Glomerular endothelial cell (primary cell): Measurements from ENCODE around the gene OPALIN. TPM values are rescaled to one million over a fixed set of nuclear protein-coding genes. Genes with fewer than 3 reads are reported as not detected.

Experiments used
- DNase-seq: peaks from one replicate; pipeline ENCODE4 v3.0.0-alpha.2; 2011; ENCODE audit warnings: low read depth, low spot score; ENCODE audit errors: extremely low read depth
- total RNA-seq: library from RNA; depleted of rRNA; stranded (reverse); fragments of >200 nt; gene quantifications from 2 replicates; pipeline ENCODE4 v1.2.3, GENCODE V29; 2015

Gene OPALIN
- total RNA-seq, 1 donor from 2014 or later = not detected

DNA sequence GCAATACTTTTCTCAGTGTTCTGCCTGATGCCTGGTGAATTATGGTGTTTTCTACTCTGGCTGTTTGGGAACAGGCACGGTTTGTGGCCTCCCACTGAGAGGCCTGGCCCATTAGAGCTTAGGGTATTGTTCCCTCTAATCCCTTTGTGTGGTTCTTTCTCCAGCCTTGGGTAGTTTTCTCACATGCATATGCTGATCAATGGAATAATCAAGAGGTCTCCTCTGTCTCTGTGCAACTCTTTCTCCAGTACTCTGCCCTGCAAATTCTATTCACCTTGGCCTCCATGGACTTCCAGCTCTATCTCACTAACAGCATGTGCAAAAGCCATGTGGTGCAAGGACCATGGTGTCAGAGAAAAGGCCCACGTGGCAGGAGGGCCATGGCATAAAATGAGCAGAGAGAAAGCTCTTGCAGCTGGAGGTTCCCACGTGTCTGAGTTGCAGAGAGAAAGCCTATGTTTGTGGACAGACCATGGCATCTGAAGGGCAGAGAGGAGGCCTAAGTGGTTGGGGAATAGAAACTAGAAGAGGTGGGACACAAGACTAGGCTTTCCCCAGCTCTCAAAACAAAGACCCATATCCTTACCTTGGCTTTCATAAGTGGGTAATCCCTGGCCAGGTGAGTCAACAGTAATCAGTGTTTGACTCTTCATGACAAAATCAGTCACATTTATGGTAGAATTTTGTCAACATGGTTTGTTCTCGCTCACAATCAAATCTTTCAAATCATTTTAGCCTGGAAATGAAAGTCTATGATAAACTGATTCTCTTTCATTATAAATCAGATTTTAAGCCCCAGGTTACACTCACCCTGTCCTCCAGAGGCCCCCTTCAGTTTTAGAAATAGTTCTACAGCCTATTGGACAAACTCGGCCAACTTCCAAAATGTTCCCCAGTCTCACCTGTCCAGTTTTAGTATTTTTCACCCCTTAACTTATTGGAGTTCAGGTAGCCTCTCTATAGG, 17.3 kb downstream of the OPALIN start:
- no peak for DNase-seq

DNA sequence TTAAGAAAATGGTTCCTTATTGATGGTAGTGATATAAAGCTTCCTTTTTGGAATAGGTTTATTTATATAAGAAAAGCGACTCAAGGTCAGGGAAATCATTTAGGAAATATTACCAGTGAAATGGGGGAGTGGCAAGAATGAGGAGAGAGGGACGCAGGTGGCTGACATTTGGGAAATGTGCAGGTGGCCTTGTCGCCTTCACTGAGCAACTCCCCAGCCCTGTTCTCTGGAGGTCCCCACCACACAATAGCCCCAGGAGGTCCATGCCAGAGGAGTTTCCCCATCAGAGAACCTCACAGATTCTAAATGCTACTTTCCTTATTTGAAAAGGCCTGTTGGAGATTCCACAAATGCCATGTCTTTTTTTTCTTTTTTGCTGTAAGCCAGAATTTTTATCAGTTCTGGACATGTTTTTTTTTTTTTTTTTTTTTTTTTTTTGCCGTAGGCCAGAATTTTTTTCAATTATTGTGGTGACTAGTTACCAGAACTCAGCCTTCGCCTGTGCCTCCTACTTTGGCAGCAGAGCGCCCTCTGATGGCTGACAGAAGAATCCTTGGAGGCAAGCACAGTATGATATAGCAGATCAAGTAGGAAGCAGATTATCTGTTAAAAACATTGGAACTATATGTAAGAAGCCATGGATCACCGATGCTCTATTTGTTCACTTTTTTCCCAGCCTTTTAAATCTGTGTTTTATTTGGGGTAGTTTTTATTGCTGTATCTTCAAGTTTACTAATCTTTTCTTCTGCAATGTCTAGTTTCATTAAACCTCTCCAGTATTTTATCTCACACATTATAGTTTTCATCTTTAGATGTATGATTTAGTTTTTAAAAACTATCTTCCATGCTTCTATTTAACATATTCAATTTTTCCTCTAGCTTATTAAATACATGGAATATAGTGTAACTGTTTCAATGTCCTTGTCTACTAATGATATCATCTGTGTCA, 18.6 kb downstream of the OPALIN start:
- DNase-seq = peak; percentile 18

DNA sequence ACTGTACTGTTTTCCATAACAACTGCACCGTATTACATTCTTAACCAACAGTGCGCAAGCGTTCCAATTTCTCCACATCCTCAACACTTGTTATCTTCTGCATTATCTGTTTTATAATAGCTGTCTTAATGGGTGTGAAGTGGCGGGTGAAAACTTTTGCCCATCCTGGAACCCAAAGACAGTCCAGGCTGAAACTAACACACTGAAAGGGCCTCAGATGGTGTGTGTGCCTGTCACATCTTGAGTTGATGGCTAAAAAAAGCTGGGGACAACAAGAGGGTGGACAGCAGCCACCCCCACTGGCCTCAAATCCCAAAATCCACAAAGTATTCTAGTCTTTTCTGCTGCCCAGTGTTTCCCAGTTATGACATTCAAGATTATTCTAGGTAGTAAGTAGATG, 19.4 kb downstream of the OPALIN start:
- no peak for DNase-seq

DNA sequence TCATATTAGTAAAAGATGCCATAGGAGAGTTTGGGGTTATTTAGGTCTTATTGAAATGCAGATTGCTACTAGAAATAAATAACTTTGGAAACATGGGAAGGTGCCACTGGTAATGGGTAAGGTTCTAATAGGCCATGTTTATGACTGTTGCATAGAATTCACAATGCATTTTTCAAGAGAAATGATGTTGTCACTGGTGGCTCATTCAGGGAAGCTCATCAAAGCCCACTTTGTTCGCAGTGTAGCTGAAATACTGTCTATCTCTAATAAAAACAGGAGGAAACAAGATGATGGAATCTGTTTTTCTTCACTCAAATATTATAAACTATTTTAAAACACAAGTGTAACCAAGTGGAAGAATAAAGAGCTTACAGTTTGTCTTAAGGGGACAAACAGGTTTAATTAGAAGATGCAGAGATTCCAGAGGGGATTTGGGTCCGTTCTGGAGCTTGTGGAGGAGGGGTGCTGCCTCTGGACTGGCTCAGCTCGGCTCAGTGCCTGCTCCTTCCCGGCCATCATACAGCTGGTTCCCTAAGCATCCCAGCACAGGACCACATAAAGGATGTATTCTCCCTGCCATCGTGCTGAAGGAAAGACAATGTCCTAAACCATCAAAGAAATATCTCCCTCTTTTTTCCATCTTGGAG, 20.4 kb downstream of the OPALIN start:
- DNase-seq = no peak

DNA sequence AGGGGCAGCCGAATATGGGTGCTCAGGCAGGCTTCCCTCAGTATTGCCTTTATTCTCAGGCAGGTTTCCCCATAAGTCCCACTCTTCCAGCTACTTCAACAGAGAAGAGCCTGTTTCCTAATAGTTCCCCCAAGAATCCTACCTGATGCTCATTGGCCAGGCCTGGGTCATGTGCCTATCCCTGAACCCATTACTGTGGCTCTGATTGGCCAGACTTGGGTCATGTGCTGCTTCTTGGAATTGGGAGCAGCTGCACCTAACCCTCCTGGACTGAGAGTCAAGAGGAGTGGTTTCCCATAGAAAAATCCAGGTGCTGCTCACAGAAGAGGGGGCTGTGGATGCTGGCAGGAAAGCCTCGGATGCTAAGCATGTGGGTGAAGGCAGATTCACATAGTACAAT, 21.7 kb downstream of the OPALIN start:
- no peak for DNase-seq

DNA sequence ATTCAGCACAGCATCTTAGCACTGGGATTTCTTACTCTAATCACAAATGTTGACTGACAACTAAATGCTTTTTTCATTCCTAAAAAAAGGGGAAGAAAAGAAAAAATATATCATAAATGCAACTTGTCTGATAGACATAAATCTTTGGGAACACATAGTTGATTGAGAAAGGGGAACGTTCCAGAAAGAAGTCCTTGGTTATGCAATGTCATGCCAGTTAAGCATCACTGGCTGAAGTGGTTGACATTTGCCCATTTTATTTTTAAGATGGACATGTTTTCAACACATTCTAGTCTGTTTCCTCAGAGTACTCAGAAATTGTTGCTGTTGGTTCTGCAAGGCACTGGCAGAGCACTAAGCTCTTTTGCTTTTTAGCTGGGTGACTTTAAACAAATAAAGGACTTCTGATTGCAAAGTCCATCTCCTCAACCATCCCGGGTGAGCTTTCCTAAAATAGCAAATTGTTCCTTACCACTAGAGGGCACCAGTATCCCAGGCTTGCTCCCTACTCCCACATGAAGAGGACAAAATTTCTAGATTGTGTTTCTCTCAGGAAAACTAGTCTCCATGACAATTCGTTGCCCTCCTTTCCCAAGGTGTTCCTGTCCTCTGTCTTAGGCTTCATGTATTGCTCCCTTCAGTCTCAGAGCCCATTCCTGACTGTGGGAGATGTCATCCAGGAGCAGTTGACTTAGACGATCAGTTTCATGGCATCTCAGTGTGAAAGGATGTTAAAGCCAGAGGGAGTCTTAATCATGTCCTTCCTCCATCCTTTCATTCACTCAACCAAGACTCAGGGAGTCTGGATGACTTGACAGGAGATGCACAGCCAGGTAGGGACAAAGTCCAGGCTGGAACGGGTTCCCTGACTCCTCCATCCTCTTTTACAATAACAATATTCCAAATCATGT, 23.9 kb downstream of the OPALIN start:
- no peak for DNase-seq

DNA sequence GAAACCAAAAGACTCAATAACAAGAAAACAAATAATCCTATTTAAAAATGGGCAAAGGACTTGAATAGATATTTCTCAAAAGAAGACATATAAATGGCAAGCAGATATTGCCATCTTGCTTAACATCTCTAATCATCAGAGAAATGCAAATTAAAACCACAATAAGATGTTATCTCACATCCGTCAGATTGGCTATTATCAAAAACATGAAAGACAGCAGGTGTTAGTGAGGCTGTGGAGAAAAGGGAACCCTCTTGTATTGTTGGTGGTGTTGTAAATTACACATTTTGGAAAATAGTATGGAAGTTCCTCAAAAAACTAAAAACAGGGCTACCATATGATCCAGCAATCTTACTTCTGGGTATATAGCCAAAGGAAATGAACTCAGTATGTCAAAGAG, 25.7 kb downstream of the OPALIN start:
- DNase-seq = no peak

DNA sequence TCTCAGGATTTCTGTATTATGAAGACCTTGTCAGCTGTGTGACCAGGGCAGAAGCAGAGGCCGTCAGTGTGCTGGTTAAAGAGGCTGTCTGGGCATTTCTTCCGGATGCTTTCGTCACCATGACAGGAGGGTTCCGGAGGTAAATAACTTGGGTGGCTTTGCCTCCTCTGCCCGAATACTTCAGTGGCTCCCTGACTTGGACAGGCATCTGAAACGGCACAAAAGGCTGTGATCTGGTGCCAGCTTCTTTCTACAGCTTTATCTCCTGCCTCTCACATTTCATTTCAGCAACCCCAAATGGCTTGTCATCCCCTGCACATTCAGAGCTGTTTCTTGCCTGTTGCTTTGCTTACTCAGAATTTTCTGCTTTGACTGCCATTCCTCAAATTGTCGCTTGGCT, 31.3 kb downstream of the OPALIN start:
- DNase-seq = no peak

DNA sequence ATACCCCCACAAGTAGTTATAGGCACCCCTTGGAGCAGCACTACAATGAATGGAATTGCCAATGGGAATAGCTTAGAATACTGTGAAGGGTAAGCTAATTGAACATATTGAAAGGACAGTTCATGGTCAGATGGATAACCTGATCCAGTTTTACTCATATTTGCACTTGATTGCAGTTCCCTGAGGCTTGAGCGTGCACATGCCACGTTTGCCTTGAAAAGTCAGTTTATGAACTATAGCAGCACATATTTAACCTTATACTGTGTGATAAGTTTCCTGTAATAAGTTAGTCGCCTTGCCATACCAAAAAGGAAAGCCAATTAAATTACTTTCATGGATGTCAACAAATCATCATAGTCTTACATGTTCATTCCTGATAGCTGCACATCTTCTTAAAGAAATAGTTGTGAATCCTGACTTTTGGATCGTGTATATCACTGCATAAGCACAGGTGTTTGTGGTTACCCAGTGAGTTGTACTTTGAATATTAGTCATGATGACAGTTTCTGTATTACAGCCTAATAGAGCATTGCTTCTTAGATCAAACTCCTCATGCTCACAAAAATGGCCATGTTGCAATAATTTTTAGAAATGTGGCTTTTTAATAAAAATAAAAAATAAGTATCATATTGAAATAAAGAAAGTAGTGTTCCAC, 33.0 kb downstream of the OPALIN start:
- no peak for DNase-seq

DNA sequence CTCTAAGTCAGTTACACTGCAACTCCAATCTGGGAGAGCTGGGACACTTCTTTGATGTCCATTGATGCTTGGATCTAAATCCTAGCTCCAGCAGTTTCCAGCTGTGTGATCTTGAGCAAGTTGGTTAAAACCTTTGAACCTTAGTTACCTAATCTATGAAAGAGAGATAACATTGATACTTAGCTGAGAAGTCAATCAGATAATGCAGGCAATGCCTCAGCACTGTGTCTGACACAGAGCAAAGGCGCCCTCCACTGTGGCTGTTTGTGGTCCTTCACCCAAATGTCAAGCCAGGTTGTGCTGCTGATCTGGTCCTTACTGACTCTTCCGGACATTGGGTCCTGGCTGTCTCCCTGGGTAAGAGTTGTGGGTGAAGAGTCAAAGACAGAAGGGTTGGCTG, 34.4 kb downstream of the OPALIN start:
- no peak for DNase-seq

DNA sequence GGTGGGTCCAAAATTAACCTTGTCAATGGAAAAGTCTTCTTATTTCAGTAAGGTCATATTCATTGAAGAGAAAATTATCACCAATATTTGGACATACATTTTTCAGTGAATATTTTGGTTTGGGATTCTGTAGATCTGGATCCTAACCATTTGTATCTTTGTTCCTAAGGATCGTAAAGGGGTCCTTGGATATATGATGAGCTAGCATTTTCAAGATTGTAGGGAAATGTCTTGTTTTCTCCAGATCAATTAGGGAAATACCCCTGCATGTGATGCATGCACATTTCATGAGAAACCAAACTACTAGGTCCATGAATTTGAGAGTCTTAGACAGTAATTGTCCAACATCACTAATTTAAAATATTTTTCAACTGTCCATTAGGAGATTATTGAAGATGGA, 36.5 kb downstream of the OPALIN start:
- DNase-seq = no peak

DNA sequence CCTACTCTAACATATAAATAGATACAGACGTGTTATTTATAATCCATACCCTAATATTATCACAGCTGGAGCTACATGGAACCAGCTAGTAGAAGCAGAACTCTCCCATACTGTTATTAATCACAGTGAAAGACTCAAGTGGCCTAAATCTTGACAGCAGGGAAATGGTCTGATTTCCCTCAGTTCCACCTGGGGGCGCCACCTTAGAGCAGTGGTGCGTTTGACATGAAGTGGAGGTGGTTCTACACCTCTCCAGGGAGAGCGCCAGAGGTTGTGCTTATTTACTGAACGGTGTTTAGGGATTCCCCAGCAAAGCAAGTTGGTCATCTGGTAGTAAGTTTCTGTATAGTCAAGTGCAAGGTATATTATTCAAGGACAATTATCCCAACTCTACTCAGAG, 37.0 kb downstream of the OPALIN start:
- DNase-seq = no peak

DNA sequence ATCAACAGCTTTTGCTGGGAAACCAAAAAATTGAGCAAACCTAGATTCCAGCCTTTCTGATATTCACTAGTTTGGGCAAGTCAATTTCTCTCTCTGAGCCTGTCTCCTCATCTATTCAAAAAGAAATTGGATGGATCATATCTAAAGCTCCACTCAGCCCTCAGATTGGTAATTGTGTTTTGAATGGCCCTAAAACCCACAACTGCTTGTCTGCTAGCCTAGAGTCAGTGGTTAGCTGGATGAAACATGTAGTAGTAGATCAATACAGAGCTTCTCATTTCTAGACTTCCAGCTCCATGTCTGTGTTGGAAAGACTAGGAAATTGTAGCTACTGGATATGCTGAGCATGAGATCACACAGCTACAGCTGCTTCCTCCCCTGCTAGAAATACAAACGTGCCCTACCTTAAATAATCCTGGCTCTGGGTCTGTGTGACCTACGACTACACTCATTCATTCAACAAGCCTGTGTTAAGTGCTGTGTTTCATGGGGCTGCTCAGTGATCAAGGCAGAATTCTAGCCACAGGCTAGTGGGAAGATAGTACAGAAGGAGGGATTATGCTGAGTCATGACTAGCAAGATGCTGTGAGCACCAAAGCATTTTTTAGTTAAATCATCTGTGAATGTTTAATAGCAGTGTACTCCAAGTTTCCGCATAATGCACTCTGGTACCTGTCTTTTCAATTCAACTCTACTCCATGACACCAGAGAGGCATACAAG, 38.9 kb downstream of the OPALIN start:
- no peak for DNase-seq

DNA sequence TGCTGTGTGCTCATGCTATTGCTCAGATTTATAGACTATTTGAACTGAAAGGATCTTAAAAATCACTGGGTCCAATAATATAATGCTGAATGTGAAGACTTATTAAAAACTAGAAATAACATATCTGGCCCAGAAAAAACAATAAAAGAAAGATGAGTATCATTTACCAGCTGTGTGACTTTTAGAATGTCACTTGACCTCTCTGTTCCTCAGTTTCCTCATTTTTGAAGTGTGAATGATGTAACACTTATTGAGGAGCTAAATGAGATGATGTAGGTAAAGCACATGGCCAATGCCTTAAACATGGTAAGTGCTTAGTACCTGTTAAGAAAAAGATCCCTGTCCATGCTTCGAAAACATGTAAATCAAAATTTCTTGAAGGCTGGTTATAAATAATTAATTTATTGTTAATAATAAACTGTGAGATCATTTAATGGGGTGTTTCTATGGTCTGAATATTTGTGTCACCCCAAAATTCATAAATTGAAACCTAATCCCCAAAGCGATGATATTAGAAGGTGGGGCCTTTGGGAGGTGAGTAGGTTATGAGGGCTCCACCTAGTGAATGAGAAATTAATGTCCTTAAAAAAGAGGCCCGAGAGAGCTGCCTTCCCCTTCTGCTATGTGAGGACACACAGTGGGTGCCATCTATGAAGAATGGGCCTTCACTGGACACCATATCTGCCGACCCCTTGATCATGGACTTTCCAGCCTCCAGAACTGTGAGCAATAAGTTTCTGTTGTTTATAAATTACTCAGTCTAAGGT, 41.6 kb downstream of the OPALIN start:
- no peak for DNase-seq

DNA sequence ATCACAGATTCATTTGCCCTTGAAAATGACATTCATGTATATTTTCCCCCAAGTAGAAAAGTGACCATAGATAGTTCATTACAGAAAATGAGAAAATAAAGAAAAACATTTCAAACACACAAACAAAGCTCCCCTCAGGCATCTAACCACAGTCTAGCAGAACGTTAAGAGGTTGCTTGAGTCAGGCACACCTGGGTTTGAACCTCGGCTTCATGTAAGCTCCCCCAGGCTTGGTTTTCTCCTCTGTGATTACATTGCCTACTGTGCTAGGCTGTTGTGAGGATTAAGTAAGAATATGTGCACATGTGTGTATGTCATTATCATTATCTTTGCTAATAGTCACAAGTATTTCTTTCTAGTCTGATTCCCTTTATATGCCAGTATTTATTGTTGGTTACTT, 45.5 kb downstream of the OPALIN start:
- DNase-seq = no peak

DNA sequence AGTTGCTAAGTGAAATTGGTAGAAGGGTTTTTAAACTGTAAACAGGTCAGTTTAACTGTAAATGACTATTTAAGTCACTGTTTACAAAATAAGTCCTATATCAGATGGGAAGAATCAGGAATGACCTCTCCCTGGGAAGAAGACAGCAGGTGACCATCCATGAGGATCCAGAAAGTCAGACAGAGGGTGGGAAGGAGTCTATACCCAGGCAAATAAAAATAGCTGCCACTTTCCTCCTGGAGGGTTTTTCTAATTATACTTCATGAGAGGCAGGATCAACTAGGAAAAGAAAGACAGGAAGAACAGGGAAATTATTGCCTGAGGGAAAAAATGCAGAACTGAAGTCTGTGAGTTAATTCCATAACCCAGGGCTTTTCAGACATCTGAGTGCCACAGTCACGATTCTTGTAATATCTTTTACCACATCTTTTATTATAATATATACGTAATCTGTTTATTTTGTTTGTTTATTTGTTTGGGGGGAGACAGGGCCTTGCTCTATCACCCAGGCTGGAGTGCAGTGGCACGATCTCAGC, 47.6 kb downstream of the OPALIN start:
- DNase-seq = no peak

DNA sequence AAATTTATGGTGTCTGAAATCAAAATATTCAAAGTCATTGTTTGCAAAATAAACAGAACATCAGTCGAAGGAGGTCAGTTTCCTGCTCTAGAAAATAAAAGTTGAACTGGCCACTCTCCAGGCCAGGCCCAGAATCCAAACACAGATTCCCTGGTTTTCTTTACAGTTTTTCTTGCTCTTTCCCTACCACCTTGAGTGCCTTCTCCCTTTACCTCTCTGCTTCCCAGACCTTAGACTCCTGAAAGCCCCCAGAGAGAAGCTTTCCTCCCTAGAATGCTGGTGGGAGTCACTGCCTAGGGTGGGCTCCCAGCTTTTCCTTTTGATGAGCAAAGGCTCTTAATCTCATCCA, 48.5 kb downstream of the OPALIN start:
- no peak for DNase-seq
